ENCODE results near the gene CEP126. TPM values are rescaled to one million over a fixed set of nuclear protein-coding genes. Genes with fewer than 3 reads are reported as not detected.

Gene CEP126
- polyA plus RNA-seq (2013), result 0.71 and 0.74 TPM in 2 replicates

GRCh38 chr11:101914738-101915426, at the start of gene CEP126:
Gene CEP126 (plus strand): TSS chr11:101915010. CDS start chr11:101915285, 275 bp downstream.
- Histone ChIP-seq H4K8ac (ENCODE audit: low read depth, low read length) (peak within 1 kb of the TSS; percentile 8), H3K4me2 (ENCODE audit: low read length) (peak within 1 kb of the TSS; percentile 89), H4K12ac (ENCODE audit: low read depth, low read length) (no peak within 1 kb of the TSS), H2AFZ (ENCODE audit: insufficient read depth, low read length, poor library complexity) (peak within 1 kb of the TSS; percentile 96), H3K36me3 (ENCODE audit: control insufficient read depth in 1 of 2, insufficient read depth in 2 of 2, low read length in 2 of 2) (no peaks in the 10 kb centered on the region), H2BK12ac (ENCODE audit: low read length) (no peak within 1 kb of the TSS), H3K4ac (ENCODE audit: low read depth, low read length) (no peak within 1 kb of the TSS), H3K27ac (ENCODE audit: low read depth, low read length) (peak within 1 kb of the TSS; percentile 15), H3K79me2 (ENCODE audit: control insufficient read depth, insufficient read depth, low read length, poor library complexity) (no peaks in the 10 kb centered on the region), H4K91ac (ENCODE audit: low read depth, low read length) (no peak within 1 kb of the TSS), H3K18ac (ENCODE audit: low read length) (no peak within 1 kb of the TSS), H2AK5ac (ENCODE audit: low read length) (no peak within 1 kb of the TSS), H2BK5ac (ENCODE audit: low read depth, low read length, poor library complexity) (peak within 1 kb of the TSS; percentile 15), H3K4me1 (ENCODE audit: control insufficient read depth in 1 of 2, insufficient read depth in 2 of 2, low read length in 2 of 2) (no peaks in the 10 kb centered on the region), H3K4me3 (ENCODE audit: low read depth, low read length) (peak within 1 kb of the TSS; percentile 88), H3K9ac (ENCODE audit: low read length) (no peak within 1 kb of the TSS), H3K27me3 (ENCODE audit: insufficient read depth, low read length) (no peaks in the 10 kb centered on the region), H3K23ac (ENCODE audit: low read length) (no peak within 1 kb of the TSS), H3K79me1 (ENCODE audit: low read length) (peaks cover 2% of the 10 kb centered on the region), H3K9me3 (ENCODE audit: insufficient read depth, low read depth, low read length) (no peaks in the 10 kb centered on the region), H2BK120ac (ENCODE audit: insufficient read depth, low read length, poor library complexity) (no peak within 1 kb of the TSS), H3K14ac (ENCODE audit: low read length) (no peak within 1 kb of the TSS)
- DNase-seq, result peak; percentile 92 to 93
- no CpG with 5 or more reads among the region's 56 CpGs for WGBS (ENCODE audit: extremely low coverage, insufficient coverage, insufficient read length)

- Histone ChIP-seq H3K4me1 (ENCODE audit: control insufficient read depth in 1 of 2, insufficient read depth in 2 of 2, low read length in 2 of 2) (no peaks in the 10 kb centered on the region), H4K12ac (ENCODE audit: low read depth, low read length) (no peak overlapping the region), H3K36me3 (ENCODE audit: control insufficient read depth in 1 of 2, insufficient read depth in 2 of 2, low read length in 2 of 2) (no peaks in the 10 kb centered on the region), H3K14ac (ENCODE audit: low read length) (no peak overlapping the region), H3K79me1 (ENCODE audit: low read length) (no peaks in the 10 kb centered on the region), H3K4me3 (ENCODE audit: low read depth, low read length) (no peak overlapping the region), H4K8ac (ENCODE audit: low read depth, low read length) (no peak overlapping the region), H4K91ac (ENCODE audit: low read depth, low read length) (no peak overlapping the region), H3K79me2 (ENCODE audit: control insufficient read depth, insufficient read depth, low read length, poor library complexity) (no peaks in the 10 kb centered on the region), H3K9ac (ENCODE audit: low read length) (no peak overlapping the region), H3K9me3 (ENCODE audit: insufficient read depth, low read depth, low read length) (no peaks in the 10 kb centered on the region), H2AFZ (ENCODE audit: insufficient read depth, low read length, poor library complexity) (no peak overlapping the region), H2AK5ac (ENCODE audit: low read length) (no peak overlapping the region), H3K27me3 (ENCODE audit: insufficient read depth, low read length) (no peaks in the 10 kb centered on the region), H2BK120ac (ENCODE audit: insufficient read depth, low read length, poor library complexity) (no peak overlapping the region), H2BK12ac (ENCODE audit: low read length) (no peak overlapping the region), H3K27ac (ENCODE audit: low read depth, low read length) (no peak overlapping the region), H3K18ac (ENCODE audit: low read length) (no peak overlapping the region), H2BK5ac (ENCODE audit: low read depth, low read length, poor library complexity) (no peak overlapping the region), H3K4me2 (ENCODE audit: low read length) (no peak overlapping the region), H3K23ac (ENCODE audit: low read length) (no peak overlapping the region), H3K4ac (ENCODE audit: low read depth, low read length) (no peak overlapping the region)
- no CpG with 5 or more reads among the region's 5 CpGs for WGBS (ENCODE audit: extremely low coverage, insufficient coverage, insufficient read length)
- peak; percentile 65 to 87 for DNase-seq
Observed at GRCh38 chr11:101866619-101867491, 48.0 kb upstream of the CEP126 start.

GRCh38 chr11:101867951-101868350, 46.9 kb upstream of the CEP126 start:
- no peak overlapping the region for H3K23ac ChIP-seq (ENCODE audit: low read length)
- H3K4me2 ChIP-seq (ENCODE audit: low read length), result no peak overlapping the region
- H2AFZ ChIP-seq (ENCODE audit: insufficient read depth, low read length, poor library complexity), result no peak overlapping the region
- DNase-seq, result no peak
- H3K14ac ChIP-seq (ENCODE audit: low read length), result no peak overlapping the region
- no peaks in the 10 kb centered on the region for H3K79me2 ChIP-seq (ENCODE audit: control insufficient read depth, insufficient read depth, low read length, poor library complexity)
- H3K4ac ChIP-seq (ENCODE audit: low read depth, low read length), result no peak overlapping the region
- H2AK5ac ChIP-seq (ENCODE audit: low read length), result no peak overlapping the region
- no peak overlapping the region for H3K9ac ChIP-seq (ENCODE audit: low read length)
- H4K8ac ChIP-seq (ENCODE audit: low read depth, low read length), result no peak overlapping the region
- H3K79me1 ChIP-seq (ENCODE audit: low read length), result no peaks in the 10 kb centered on the region
- WGBS (ENCODE audit: extremely low coverage, insufficient coverage, insufficient read length), result no CpG with 5 or more reads among the region's 2 CpGs
- no peak overlapping the region for H4K91ac ChIP-seq (ENCODE audit: low read depth, low read length)
- no peak overlapping the region for H2BK12ac ChIP-seq (ENCODE audit: low read length)
- no peaks in the 10 kb centered on the region for H3K36me3 ChIP-seq (ENCODE audit: control insufficient read depth in 1 of 2, insufficient read depth in 2 of 2, low read length in 2 of 2)
- no peaks in the 10 kb centered on the region for H3K27me3 ChIP-seq (ENCODE audit: insufficient read depth, low read length)
- no peaks in the 10 kb centered on the region for H3K4me1 ChIP-seq (ENCODE audit: control insufficient read depth in 1 of 2, insufficient read depth in 2 of 2, low read length in 2 of 2)
- no peak overlapping the region for H2BK5ac ChIP-seq (ENCODE audit: low read depth, low read length, poor library complexity)
- H3K27ac ChIP-seq (ENCODE audit: low read depth, low read length), result no peak overlapping the region
- H3K9me3 ChIP-seq (ENCODE audit: insufficient read depth, low read depth, low read length), result no peaks in the 10 kb centered on the region
- no peak overlapping the region for H4K12ac ChIP-seq (ENCODE audit: low read depth, low read length)
- H3K18ac ChIP-seq (ENCODE audit: low read length), result no peak overlapping the region
- H2BK120ac ChIP-seq (ENCODE audit: insufficient read depth, low read length, poor library complexity), result no peak overlapping the region
- no peak overlapping the region for H3K4me3 ChIP-seq (ENCODE audit: low read depth, low read length)

- no peaks in the 10 kb centered on the region for H3K79me2 ChIP-seq (ENCODE audit: control insufficient read depth, insufficient read depth, low read length, poor library complexity)
- H2BK5ac ChIP-seq (ENCODE audit: low read depth, low read length, poor library complexity), result no peak overlapping the region
- H3K9me3 ChIP-seq (ENCODE audit: insufficient read depth, low read depth, low read length), result no peaks in the 10 kb centered on the region
- H3K27me3 ChIP-seq (ENCODE audit: insufficient read depth, low read length), result no peaks in the 10 kb centered on the region
- no peak overlapping the region for H2AFZ ChIP-seq (ENCODE audit: insufficient read depth, low read length, poor library complexity)
- no peak overlapping the region for H2AK5ac ChIP-seq (ENCODE audit: low read length)
- no peak overlapping the region for H4K91ac ChIP-seq (ENCODE audit: low read depth, low read length)
- no peaks in the 10 kb centered on the region for H3K36me3 ChIP-seq (ENCODE audit: control insufficient read depth in 1 of 2, insufficient read depth in 2 of 2, low read length in 2 of 2)
- DNase-seq, result peak; percentile 1 to 31
- H3K4me1 ChIP-seq (ENCODE audit: control insufficient read depth in 1 of 2, insufficient read depth in 2 of 2, low read length in 2 of 2), result no peaks in the 10 kb centered on the region
- no peak overlapping the region for H3K14ac ChIP-seq (ENCODE audit: low read length)
- no peak overlapping the region for H2BK12ac ChIP-seq (ENCODE audit: low read length)
- H3K79me1 ChIP-seq (ENCODE audit: low read length), result no peaks in the 10 kb centered on the region
- no peak overlapping the region for H4K12ac ChIP-seq (ENCODE audit: low read depth, low read length)
- H3K9ac ChIP-seq (ENCODE audit: low read length), result no peak overlapping the region
- H3K4me2 ChIP-seq (ENCODE audit: low read length), result no peak overlapping the region
- no peak overlapping the region for H3K27ac ChIP-seq (ENCODE audit: low read depth, low read length)
- no CpG with 5 or more reads among the region's 6 CpGs for WGBS (ENCODE audit: extremely low coverage, insufficient coverage, insufficient read length)
- no peak overlapping the region for H3K4me3 ChIP-seq (ENCODE audit: low read depth, low read length)
- no peak overlapping the region for H3K4ac ChIP-seq (ENCODE audit: low read depth, low read length)
- H3K18ac ChIP-seq (ENCODE audit: low read length), result no peak overlapping the region
- H3K23ac ChIP-seq (ENCODE audit: low read length), result no peak overlapping the region
- no peak overlapping the region for H4K8ac ChIP-seq (ENCODE audit: low read depth, low read length)
- no peak overlapping the region for H2BK120ac ChIP-seq (ENCODE audit: insufficient read depth, low read length, poor library complexity)
Observed at GRCh38 chr11:101870510-101870909, 44.3 kb upstream of the CEP126 start.
